Measurements from ENCODE around the gene SLX4IP.

The SLX4IP gene

GRCh38 chr20:10551732-10552724 lies 116.9 kb downstream of the SLX4IP start:
- DNase-seq (ENCODE audit: low read depth): no peak
- TF ChIP-seq CTCF (IDR thresholded peaks at IDR 0.05; ENCODE audit: insufficient read depth, low read depth, low read length, missing control alignments): no peak
- H3K4me3 ChIP-seq (ENCODE audit: low read length): no peak overlapping the region

GRCh38 chr20:10553326-10553984 lies 118.3 kb downstream of the SLX4IP start:
- peak; percentile 76 for DNase-seq (ENCODE audit: low read depth)
- TF ChIP-seq CTCF (IDR thresholded peaks at IDR 0.05; ENCODE audit: insufficient read depth, low read depth, low read length, missing control alignments): peak; percentile 88
- no peak overlapping the region for H3K4me3 ChIP-seq (ENCODE audit: low read length)

- H3K4me3 ChIP-seq (ENCODE audit: low read length): no peak overlapping the region
- no peak for TF ChIP-seq CTCF (IDR thresholded peaks at IDR 0.05; ENCODE audit: insufficient read depth, low read depth, low read length, missing control alignments)
- no peak for DNase-seq (ENCODE audit: low read depth)
Measured at GRCh38 chr20:10554285-10554684, 119.2 kb downstream of the SLX4IP start.

- TF ChIP-seq CTCF (IDR thresholded peaks at IDR 0.05; ENCODE audit: insufficient read depth, low read depth, low read length, missing control alignments): no peak
- no peak overlapping the region for H3K4me3 ChIP-seq (ENCODE audit: low read length)
- DNase-seq (ENCODE audit: low read depth): no peak
Measured at GRCh38 chr20:10555393-10555792, 120.3 kb downstream of the SLX4IP start.

GRCh38 chr20:10555865-10556308 lies 120.8 kb downstream of the SLX4IP start:
- no peak overlapping the region for H3K4me3 ChIP-seq (ENCODE audit: low read length)
- DNase-seq (ENCODE audit: low read depth): peak; percentile 58
- TF ChIP-seq CTCF (IDR thresholded peaks at IDR 0.05; ENCODE audit: insufficient read depth, low read depth, low read length, missing control alignments): no peak

GRCh38 chr20:10556519-10557083 lies 121.5 kb downstream of the SLX4IP start:
- TF ChIP-seq CTCF (IDR thresholded peaks at IDR 0.05; ENCODE audit: insufficient read depth, low read depth, low read length, missing control alignments): no peak
- no peak overlapping the region for H3K4me3 ChIP-seq (ENCODE audit: low read length)
- no peak for DNase-seq (ENCODE audit: low read depth)
